NOMO-1 (cell line): Measurements from ENCODE around the gene PLEKHO2.
A peak's percentile ranks its signal among the peaks of the same experiment; 100 is the strongest.
"Not testable (repeated sequence)": the region's sequence is repeated elsewhere in the genome, so short reads cannot be mapped to it uniquely, and the experiment has no call there.

Experiments
- DNase-seq, 2 experiments: peaks; one replicate each; lab custom pipeline; 2025; ENCODE audit not compliant: unreplicated experiment in 2 of 2; lab: John Stamatoyannopoulos, UW

Gene PLEKHO2

GRCh38 chr15:64841344-64842095 lies at the start of gene PLEKHO2:
Gene PLEKHO2 (plus strand): TSS chr15:64841915. CDS start chr15:64842017, 102 bp downstream.
- peak; percentile 96 to 98 for DNase-seq

GRCh38 chr15:64792282-64792681 lies 49.4 kb upstream of the PLEKHO2 start:
- DNase-seq: no peak

GRCh38 chr15:64795299-64795698 lies 46.4 kb upstream of the PLEKHO2 start:
- DNase-seq: not testable (repeated sequence)

GRCh38 chr15:64795921-64796320 lies 45.8 kb upstream of the PLEKHO2 start:
- not testable (repeated sequence) for DNase-seq

GRCh38 chr15:64798905-64799304 lies 42.8 kb upstream of the PLEKHO2 start:
- not testable (repeated sequence) for DNase-seq

- DNase-seq: no peak
Measured at GRCh38 chr15:64800476-64800875, 41.2 kb upstream of the PLEKHO2 start.

GRCh38 chr15:64803526-64803925 lies 38.2 kb upstream of the PLEKHO2 start:
- no peak for DNase-seq

GRCh38 chr15:64804619-64805018 lies 37.1 kb upstream of the PLEKHO2 start:
- no peak for DNase-seq

- DNase-seq: no peak
Measured at GRCh38 chr15:64806509-64806908, 35.2 kb upstream of the PLEKHO2 start.

GRCh38 chr15:64807051-64807749 lies 34.5 kb upstream of the PLEKHO2 start:
- no peak for DNase-seq

GRCh38 chr15:64807751-64808222 lies 33.9 kb upstream of the PLEKHO2 start:
- DNase-seq: no peak

- DNase-seq: no peak
Measured at GRCh38 chr15:64808785-64809453, 32.8 kb upstream of the PLEKHO2 start.

- peak; percentile 21 to 32 for DNase-seq
Measured at GRCh38 chr15:64809649-64810496, 31.8 kb upstream of the PLEKHO2 start.

- no peak for DNase-seq
Measured at GRCh38 chr15:64810497-64811326, 31.0 kb upstream of the PLEKHO2 start.

GRCh38 chr15:64813075-64813474 lies 28.6 kb upstream of the PLEKHO2 start:
- no peak for DNase-seq

GRCh38 chr15:64814283-64814682 lies 27.4 kb upstream of the PLEKHO2 start:
- not testable (repeated sequence) for DNase-seq

- peak in 1 of 2 experiments; percentile 32 for DNase-seq
Measured at GRCh38 chr15:64814965-64815364, 26.8 kb upstream of the PLEKHO2 start.

GRCh38 chr15:64816452-64816851 lies 25.3 kb upstream of the PLEKHO2 start:
- DNase-seq: no peak

GRCh38 chr15:64824929-64825430 lies 16.7 kb upstream of the PLEKHO2 start:
- DNase-seq: no peak
